Measurements from ENCODE around the gene DNAH8.

DNAH8 gene

DNA sequence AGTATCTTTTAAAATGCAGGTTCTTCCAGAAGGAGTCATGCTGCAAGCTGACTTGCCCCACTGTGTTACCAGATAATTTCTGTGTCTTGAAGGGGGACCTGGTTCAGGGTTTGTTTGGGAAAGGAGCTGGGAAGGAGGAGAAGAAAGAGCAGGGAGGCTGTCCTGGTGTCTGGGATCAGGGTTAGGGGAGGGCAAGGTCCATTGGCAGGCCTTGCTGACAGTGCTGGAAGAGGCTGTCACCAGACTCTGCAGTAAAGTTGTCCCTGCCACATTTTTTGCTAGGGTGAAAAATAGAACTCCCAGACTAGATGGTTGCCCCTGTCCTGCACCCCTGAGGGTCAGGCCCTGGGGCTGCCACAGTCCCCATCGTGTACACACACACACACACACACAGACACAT, 348.4 kb downstream of the DNAH8 start:
- no peak overlapping the region for H3K4me3 Mint-ChIP-seq
- no peaks in the 10 kb centered on the region for H3K27me3 Mint-ChIP-seq
- no peak overlapping the region for H3K27ac Mint-ChIP-seq
- no peaks in the 10 kb centered on the region for H3K9me3 Mint-ChIP-seq
- H3K36me3 Mint-ChIP-seq, result no peaks in the 10 kb centered on the region
- no peaks in the 10 kb centered on the region for H3K4me1 Mint-ChIP-seq

DNA sequence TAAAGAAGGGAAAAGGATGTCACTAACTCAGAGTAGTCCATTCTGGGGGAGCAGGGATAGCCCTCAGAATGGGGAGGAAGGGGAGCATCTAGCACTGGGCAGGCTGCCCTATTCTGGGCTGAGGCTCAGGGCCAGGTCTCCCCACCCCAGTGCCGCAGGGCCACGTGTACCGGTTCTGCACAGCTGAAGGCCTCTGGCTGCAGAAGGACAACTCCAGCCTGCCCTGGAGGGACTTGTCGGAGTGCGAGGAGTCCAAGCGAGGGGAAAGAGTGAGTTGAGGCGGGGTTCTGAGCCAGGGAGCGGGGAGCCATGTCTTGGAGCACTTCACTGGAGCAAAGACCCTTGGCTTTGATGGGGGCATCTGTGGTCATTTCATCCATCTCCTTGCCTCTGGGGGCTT, 350.4 kb downstream of the DNAH8 start:
- no peaks in the 10 kb centered on the region for H3K36me3 Mint-ChIP-seq
- no peaks in the 10 kb centered on the region for H3K9me3 Mint-ChIP-seq
- H3K27me3 Mint-ChIP-seq, result peaks cover 2% of the 10 kb centered on the region
- H3K27ac Mint-ChIP-seq, result no peak overlapping the region
- H3K4me3 Mint-ChIP-seq, result no peak overlapping the region
- no peaks in the 10 kb centered on the region for H3K4me1 Mint-ChIP-seq

GRCh38 chr6:39068391-39068790, 353.3 kb downstream of the DNAH8 start:
- Mint-ChIP-seq H3K4me1 (no peaks in the 10 kb centered on the region), H3K9me3 (no peaks in the 10 kb centered on the region), H3K4me3 (no peak overlapping the region), H3K27ac (no peak overlapping the region), H3K36me3 (no peaks in the 10 kb centered on the region), H3K27me3 (peaks cover 2% of the 10 kb centered on the region)

DNA sequence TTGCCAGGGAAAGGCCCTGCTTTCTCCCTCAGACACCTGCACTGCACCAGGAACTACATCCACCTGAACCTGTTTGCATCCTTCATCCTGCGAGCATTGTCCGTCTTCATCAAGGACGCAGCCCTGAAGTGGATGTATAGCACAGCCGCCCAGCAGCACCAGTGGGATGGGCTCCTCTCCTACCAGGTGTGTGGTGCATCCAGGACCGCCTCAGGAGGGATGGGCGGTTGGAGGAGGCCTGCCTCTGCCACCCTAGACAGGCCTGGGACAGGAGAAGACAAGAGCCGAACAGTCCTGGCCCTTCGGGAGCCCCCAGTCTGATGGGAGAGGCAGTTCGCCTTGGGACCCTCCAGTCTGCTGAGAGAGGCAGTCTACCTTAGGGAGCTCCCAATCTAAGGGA, 357.7 kb downstream of the DNAH8 start:
- Mint-ChIP-seq H3K9me3 (no peaks in the 10 kb centered on the region), H3K27ac (no peak overlapping the region), H3K36me3 (no peaks in the 10 kb centered on the region), H3K27me3 (peaks cover 2% of the 10 kb centered on the region), H3K4me3 (no peak overlapping the region), H3K4me1 (no peaks in the 10 kb centered on the region)

DNA sequence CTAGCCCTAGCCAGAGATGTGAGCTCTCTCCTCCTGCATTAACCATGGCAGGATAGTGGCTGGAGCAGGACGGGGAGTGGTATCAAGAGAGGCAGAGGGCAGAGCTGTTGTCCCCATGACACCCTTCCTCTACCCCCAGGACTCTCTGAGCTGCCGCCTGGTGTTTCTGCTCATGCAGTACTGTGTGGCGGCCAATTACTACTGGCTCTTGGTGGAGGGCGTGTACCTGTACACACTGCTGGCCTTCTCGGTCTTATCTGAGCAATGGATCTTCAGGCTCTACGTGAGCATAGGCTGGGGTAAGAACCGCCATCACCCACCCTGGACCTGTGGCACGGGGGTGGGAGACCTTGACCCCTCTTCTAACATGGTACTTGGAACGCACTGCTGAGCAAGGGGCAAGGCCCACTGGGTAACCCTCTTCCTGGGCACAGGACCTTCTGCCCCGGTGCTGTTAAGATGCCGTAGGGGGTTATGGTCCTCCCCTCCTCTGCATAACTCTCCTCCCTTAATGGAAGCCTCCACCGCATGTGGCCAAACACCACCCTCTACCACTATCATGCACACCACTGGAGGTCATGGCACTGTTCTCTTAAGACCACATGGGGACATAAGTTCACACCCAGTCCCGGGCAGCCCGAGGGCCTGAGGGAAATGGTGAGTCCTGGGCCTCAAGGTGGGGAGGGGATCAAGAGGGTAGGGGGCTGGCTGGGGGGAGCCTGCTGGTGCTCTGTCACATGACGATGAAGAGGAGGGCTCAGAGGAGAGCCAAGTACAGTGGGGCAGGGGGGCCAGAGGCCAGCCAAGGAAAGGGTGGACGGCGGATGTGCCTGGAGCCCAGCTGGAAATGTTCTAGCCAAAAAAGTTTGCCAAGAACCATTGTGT, 358.6 kb downstream of the DNAH8 start:
- H3K4me1 Mint-ChIP-seq, result no peaks in the 10 kb centered on the region
- H3K4me3 Mint-ChIP-seq, result no peak overlapping the region

GRCh38 chr6:39074486-39074885, 359.4 kb downstream of the DNAH8 start:
- Mint-ChIP-seq H3K27ac (no peak overlapping the region), H3K27me3 (peaks cover 2% of the 10 kb centered on the region), H3K4me1 (no peaks in the 10 kb centered on the region)

More for the DNA sequence above, 358.6 kb downstream of the DNAH8 start:
- Mint-ChIP-seq H3K27ac (no peak overlapping the region), H3K27me3 (peaks cover 2% of the 10 kb centered on the region), H3K9me3 (no peaks in the 10 kb centered on the region), H3K36me3 (no peaks in the 10 kb centered on the region)

GRCh38 chr6:39075010-39075686, 360.0 kb downstream of the DNAH8 start:
- H3K9me3 Mint-ChIP-seq, result no peaks in the 10 kb centered on the region

More at GRCh38 chr6:39074486-39074885, 359.4 kb downstream of the DNAH8 start:
- Mint-ChIP-seq H3K4me3 (no peak overlapping the region), H3K9me3 (no peaks in the 10 kb centered on the region), H3K36me3 (no peaks in the 10 kb centered on the region)

DNA sequence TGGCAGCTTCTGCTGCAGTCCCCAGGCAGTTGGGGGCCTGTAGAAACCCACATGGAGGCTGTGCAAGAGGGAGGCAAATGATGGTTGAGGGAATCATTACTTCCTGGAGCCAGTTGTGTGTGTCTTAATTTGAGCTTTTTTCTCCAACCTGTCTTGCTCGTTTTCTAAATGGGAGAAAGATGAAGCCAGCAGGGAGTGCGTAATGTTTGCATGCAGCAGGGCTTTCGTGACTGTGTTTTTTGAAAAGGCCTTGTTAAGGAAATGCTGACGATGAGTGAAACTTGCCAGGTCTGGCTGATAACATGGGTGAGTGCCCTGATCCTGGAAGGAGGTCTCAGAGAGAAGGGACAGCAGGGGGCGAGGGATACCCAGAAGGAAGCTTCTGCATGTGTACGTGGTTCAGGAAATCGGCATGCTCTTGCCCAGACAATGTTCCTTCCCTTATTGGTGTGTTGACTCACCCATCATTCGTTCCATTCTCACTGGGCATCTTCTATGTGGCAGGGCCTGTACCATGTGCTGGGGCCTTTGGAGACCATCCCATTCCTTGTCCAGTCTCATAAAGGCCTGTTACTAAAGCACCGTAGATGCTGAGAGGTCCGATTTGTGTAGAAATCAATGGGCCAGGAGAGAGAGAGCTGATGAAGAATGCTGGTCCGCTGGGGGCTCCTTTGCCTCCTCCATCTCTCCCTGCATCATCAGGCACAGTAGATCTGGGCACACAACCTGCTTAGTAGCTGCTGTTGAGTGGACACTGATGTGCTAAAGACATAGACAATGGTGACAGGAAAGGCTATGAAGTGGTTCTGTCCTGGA, 360.9 kb downstream of the DNAH8 start:
- Mint-ChIP-seq H3K4me3 (no peak overlapping the region), H3K27me3 (no peaks in the 10 kb centered on the region), H3K4me1 (no peaks in the 10 kb centered on the region), H3K36me3 (no peaks in the 10 kb centered on the region), H3K9me3 (no peaks in the 10 kb centered on the region), H3K27ac (no peak overlapping the region)

More at GRCh38 chr6:39075010-39075686, 360.0 kb downstream of the DNAH8 start:
- Mint-ChIP-seq H3K4me3 (no peak overlapping the region), H3K36me3 (no peaks in the 10 kb centered on the region), H3K27ac (no peak overlapping the region), H3K4me1 (no peaks in the 10 kb centered on the region), H3K27me3 (peaks cover 2% of the 10 kb centered on the region)

DNA sequence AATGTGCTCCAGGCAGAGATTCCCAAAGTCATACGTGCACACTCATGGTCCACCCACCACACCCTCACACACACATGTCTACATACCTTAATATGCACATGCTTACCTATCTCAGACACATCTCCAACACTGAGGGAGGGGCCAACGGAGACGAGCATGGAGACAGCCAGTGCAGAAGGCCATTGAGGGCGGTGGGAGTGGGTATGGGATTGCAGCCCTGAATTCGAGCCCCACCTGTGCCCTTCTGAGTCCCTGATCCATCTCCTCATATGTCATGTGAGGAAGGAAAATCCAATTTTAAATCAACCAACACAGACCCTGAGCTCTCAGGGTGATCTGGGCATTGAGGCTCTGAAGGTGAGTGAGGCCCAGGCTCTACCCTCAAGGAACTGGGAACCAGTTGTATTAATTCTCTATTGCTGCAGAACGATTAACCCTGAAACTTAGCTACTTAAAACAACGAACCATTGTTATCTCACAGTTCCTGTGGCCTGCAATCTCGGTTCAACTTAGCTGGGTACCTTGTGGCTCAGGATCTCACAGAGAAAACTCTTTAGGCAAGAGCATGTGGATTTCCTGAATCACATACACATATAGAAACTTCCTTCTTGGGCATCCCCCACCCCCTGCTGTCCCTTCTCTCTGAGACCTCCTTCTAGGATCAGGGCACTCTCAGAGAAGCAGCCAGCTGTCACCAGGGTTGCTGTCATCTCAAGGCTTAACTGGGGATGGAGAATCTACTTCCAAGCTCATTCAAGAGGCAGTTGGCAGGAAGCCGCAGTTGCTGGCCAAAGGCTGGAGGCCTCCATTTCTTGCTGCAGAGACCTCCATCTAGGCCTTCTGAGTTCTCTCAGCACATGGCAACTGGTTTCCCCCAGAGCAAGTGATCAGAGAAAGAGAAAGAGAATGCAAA, 361.8 kb downstream of the DNAH8 start:
- no peaks in the 10 kb centered on the region for H3K36me3 Mint-ChIP-seq
- H3K9me3 Mint-ChIP-seq, result no peaks in the 10 kb centered on the region
- no peak overlapping the region for H3K4me3 Mint-ChIP-seq
- no peaks in the 10 kb centered on the region for H3K4me1 Mint-ChIP-seq
- H3K27ac Mint-ChIP-seq, result no peak overlapping the region
- H3K27me3 Mint-ChIP-seq, result no peaks in the 10 kb centered on the region

DNA sequence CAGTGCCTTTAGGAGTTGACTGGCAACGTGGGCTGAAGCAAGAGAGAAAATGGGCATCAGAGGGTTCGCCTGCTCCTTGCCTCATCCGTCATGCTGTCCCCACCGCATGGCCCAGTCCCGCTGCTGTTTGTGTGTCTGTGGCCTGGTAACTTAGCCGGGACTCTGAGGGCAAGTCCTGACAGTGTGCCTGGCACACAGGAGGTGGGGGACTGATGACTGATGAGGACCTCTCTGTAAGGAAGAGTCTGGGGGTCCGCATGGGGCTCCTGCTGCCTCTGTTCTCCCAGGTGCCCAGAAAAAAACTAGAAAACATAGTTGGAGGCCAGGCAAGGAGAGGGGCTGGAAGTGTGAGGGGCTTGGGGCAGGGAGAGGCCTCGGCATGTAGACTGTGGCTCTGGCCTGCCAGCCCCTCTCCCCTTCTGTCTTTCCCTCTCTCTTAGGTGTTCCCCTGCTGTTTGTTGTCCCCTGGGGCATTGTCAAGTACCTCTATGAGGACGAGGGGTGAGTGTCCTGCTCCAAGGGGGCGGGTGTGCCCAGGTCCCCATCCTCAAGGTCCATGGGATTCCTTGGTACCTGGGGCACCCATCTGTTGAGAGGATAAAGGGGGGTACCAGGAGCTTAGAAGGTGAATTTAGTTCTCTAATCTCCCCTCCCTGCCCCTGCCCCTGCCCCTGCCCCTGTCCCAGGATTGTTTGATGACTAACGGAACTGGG, 362.9 kb downstream of the DNAH8 start:
- no peaks in the 10 kb centered on the region for H3K4me1 Mint-ChIP-seq
- no peaks in the 10 kb centered on the region for H3K9me3 Mint-ChIP-seq
- no peak overlapping the region for H3K27ac Mint-ChIP-seq
- no peaks in the 10 kb centered on the region for H3K27me3 Mint-ChIP-seq
- H3K36me3 Mint-ChIP-seq, result no peaks in the 10 kb centered on the region
- H3K4me3 Mint-ChIP-seq, result no peak overlapping the region

DNA sequence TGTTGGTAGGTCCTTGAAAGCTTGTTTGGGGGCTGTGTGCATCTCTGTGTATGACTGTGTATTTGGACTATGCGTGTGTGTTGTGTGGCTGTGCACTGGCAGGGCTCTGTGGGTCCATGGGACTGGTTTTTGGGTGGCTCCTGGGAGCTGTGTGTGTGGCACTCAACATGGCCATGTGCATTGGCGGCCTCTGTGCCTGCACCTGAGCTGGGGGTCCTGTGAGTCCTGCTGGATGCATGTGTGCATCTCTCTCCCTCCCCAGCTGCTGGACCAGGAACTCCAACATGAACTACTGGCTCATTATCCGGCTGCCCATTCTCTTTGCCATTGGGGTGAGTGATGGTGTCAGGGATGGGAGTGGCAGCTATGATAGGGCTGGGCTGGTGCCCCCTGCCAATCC, 363.6 kb downstream of the DNAH8 start:
- Mint-ChIP-seq H3K36me3 (no peaks in the 10 kb centered on the region), H3K9me3 (no peaks in the 10 kb centered on the region), H3K27me3 (no peaks in the 10 kb centered on the region), H3K4me1 (no peaks in the 10 kb centered on the region), H3K27ac (no peak overlapping the region), H3K4me3 (no peak overlapping the region)

- H3K27ac Mint-ChIP-seq, result no peak overlapping the region
- no peaks in the 10 kb centered on the region for H3K4me1 Mint-ChIP-seq
- H3K36me3 Mint-ChIP-seq, result no peaks in the 10 kb centered on the region
- H3K9me3 Mint-ChIP-seq, result no peaks in the 10 kb centered on the region
- H3K4me3 Mint-ChIP-seq, result no peak overlapping the region
- no peaks in the 10 kb centered on the region for H3K27me3 Mint-ChIP-seq
Measured at GRCh38 chr6:39079197-39080125, 364.4 kb downstream of the DNAH8 start.
